GM13976 (cell line): ENCODE measurements around the gene EFTUD2.

Source experiments
- DNase-seq: peaks from one replicate; pipeline ENCODE4 v3.0.0; 2012; ENCODE audit warnings: low spot score
- in situ Hi-C: fragments of 300-500 bp; cut with MboI; formaldehyde crosslinking; loops from one replicate; pipeline ENCODE4 v1.12.0; 2022; ENCODE audit warnings: low sequenced_read_pairs, mixed read lengths, inconsistent platforms; ENCODE audit not compliant: unreplicated experiment
- TF ChIP-seq, protein P1 (sequence below): IDR thresholded peaks from 2 replicates; pipeline ENCODE4 v1.5.1; 2012; ENCODE audit warnings: borderline replicate concordance, mild to moderate bottlenecking; ENCODE audit not compliant: insufficient read depth; ENCODE audit errors: extremely low read depth, missing control alignments, control extremely low read depth

EFTUD2 gene

DNA sequence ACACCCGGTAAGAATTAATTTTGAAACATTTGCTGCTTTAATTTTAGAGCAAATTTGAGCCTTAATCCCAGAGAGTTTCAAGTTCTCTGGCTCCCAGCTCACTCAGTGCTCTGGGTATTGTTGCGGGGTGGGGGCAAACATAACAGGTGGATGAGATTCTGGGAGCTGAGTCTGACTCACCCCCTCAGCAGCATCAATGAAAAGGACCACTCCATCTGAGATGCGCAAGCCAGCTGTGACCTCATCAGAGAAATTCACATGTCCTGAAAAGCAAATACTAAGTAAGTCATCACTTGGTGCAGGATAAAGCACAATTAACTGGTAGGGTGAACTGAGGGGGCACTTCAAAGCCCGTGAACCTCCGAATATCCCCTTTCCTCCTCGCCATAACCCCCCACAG is 19.9 kb downstream of the EFTUD2 start:
- in situ Hi-C loops = no loop called here
- TF ChIP-seq, protein P1, sequence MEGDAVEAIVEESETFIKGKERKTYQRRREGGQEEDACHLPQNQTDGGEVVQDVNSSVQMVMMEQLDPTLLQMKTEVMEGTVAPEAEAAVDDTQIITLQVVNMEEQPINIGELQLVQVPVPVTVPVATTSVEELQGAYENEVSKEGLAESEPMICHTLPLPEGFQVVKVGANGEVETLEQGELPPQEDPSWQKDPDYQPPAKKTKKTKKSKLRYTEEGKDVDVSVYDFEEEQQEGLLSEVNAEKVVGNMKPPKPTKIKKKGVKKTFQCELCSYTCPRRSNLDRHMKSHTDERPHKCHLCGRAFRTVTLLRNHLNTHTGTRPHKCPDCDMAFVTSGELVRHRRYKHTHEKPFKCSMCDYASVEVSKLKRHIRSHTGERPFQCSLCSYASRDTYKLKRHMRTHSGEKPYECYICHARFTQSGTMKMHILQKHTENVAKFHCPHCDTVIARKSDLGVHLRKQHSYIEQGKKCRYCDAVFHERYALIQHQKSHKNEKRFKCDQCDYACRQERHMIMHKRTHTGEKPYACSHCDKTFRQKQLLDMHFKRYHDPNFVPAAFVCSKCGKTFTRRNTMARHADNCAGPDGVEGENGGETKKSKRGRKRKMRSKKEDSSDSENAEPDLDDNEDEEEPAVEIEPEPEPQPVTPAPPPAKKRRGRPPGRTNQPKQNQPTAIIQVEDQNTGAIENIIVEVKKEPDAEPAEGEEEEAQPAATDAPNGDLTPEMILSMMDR = no peak
- DNase-seq = no peak

DNA sequence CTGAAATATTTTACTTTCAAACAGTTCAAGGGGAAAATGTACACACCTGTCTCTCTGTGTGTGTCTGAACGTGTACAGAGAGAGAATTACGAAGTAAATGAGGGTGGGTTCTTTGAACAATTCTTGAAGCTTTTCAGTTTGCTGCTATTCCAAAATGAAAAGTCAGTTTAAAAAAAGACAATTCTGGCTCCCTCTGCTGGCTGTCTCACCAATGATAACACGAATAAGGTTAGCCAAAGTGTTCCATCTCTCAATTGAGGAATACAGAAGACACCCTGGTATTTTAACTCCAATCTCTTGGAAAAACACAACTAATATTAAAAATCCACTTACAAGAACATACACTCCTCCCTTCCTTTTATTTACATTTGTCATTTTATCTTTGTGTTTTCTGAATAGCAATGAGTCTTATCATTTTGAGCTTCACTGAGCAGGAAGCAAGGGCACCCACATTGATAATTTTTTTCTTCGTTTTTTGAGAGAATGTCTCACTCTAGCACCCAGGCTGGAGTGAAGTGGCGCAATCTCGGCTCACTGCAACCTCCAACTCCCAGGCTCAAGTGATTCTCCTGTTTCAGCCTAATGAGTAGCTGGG is 20.5 kb downstream of the EFTUD2 start:
- TF ChIP-seq, protein P1 = peak; percentile 41
- DNase-seq = peak; percentile 42
- in situ Hi-C loops = no loop called here

DNA sequence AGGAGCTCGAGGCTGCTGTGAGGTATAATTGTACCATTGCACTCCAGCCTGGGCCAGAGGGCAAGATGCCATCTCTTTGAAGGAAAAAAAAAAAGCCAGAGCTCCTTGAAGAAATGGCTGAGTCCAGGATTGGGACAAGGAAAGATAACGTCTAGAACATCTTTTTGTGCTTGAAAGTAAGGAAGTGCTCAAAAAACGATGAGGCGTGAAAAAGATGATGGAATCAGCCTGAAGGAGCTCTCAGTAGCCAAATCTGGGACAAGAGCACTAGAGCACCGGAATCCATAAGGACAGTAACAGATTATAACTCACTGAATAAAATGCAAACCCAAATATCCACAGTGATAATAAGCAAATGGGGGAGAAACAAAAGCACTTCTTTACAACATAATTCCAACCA is 22.1 kb downstream of the EFTUD2 start:
- no peak for DNase-seq
- TF ChIP-seq, protein P1 = no peak
- in situ Hi-C loops = no loop called here

DNA sequence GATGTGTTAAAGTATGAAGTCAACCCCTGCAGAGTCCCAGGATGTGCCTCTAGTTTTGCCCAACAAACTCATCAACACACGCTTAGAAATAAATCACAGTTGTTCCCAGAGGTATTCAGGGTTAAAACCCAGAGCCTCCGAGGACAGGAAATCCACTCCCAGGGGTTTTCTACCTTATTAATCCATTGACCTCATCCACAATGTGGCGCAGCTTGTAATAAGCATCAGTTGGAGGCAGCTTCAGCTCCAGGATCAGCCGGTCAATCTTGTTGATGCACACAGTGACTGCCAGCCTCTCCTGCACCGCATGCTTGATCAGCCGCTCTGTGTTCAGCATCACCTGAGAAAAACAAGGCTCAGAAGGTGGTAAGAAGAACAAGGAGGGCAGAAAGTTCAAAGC is 23.5 kb downstream of the EFTUD2 start:
- DNase-seq = no peak
- TF ChIP-seq, protein P1 = no peak
- in situ Hi-C loops = no loop called here

DNA sequence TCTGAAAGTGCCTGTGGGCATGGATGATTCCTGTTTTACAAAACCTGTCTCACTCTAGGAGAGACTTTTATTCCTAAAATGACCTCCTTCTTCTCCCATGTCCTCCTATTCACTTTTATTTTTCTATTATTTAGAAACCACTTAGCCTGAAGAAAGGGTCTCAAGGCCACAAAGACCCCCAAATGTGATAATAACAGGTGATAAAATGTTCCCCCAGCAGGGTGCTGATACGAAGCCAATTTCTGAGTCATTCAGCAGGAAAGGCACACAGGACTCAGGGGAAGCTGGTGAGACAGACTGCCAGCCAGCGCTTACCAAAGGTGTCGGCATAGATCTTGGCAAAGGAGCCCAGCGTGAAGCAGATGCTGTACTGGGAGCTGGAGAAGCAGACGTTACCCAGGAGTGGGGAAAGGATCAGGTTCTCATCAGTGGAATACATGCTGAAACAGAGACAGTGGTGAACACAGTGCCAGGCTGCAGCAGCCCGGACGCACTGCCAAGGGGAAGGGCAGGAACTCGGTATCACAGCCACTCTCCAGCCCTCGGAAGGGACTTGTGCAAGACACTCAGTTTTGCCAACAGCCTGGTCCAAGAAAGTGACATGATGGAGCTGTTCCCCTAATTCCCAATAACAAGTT is 27.0 kb downstream of the EFTUD2 start:
- DNase-seq = no peak
- TF ChIP-seq, protein P1 = no peak
- in situ Hi-C loops = no loop called here

DNA sequence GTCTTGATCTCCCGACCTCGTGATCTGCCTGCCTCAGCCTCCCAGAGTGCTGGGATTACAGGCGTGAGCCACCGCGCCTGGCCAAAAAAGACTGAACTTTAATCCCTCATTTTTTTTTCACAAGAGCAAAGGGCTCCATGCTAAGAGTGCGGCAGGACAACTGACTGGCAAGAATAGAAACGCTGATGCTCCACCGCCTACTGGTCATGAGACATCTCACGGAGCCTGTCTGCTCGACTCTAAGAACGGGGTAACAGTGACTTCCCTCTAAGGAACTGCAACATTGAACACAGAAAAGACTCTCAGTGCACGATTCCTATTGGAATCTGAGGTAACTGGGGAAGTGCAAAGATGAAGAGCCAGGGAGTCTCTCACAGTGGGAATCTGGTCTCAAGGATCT is 27.7 kb downstream of the EFTUD2 start:
- in situ Hi-C loops = no loop called here
- TF ChIP-seq, protein P1 = no peak
- DNase-seq = no peak
